ENCODE data around the gene JOSD2. TPM values are rescaled to one million over a fixed set of nuclear protein-coding genes. Genes with fewer than 3 reads are reported as not detected.
A peak's percentile ranks its signal among the peaks of the same experiment; 100 is the strongest.

The JOSD2 gene
- total RNA-seq, 3 donors from 2014 or later, result 33.4 to 41.2 (median 37.2) TPM

DNA sequence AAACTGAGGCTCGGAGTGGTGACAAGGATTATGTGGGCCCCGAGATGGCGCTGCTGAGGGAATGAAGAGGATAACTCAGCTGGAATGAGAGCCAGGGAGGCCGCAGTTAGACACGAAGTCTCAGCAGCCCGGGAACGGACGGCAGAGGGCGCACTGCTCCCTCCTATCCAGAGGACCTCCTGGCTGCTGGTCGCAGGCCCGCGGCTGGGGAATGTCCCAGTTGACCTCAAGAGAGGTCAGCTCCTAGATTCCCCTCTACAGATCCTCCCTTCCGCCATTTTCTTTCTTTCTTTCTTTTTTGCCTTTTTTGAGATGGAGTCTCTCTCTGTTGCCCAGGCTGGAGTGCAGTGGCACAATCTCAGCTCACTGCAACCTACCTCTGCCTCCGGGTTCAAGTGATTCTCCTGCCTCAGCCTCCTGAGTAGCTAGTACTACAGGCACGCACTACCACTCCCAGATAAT is 26.8 kb upstream of the JOSD2 start:
- intact Hi-C loops (cut with DNase I, micrococcal nuclease), result no loop called here
- H3K4me1 ChIP-seq (ENCODE audit: low read depth), result no peaks in the 10 kb centered on the region
- H3K4me3 ChIP-seq, result no peak overlapping the region
- TF ChIP-seq, protein P1, sequence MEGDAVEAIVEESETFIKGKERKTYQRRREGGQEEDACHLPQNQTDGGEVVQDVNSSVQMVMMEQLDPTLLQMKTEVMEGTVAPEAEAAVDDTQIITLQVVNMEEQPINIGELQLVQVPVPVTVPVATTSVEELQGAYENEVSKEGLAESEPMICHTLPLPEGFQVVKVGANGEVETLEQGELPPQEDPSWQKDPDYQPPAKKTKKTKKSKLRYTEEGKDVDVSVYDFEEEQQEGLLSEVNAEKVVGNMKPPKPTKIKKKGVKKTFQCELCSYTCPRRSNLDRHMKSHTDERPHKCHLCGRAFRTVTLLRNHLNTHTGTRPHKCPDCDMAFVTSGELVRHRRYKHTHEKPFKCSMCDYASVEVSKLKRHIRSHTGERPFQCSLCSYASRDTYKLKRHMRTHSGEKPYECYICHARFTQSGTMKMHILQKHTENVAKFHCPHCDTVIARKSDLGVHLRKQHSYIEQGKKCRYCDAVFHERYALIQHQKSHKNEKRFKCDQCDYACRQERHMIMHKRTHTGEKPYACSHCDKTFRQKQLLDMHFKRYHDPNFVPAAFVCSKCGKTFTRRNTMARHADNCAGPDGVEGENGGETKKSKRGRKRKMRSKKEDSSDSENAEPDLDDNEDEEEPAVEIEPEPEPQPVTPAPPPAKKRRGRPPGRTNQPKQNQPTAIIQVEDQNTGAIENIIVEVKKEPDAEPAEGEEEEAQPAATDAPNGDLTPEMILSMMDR (IDR thresholded peaks at IDR 0.05), result peak; percentile 42
- H3K9me3 ChIP-seq, result peaks cover 2% of the 10 kb centered on the region
- no peaks in the 10 kb centered on the region for H3K36me3 ChIP-seq (ENCODE audit: low read depth)
- peak; percentile 65 to 89 (median 78) for DNase-seq
- ATAC-seq, result peak; percentile 92

- TF ChIP-seq, protein P1 (IDR thresholded peaks at IDR 0.05), result no peak
- H3K4me3 ChIP-seq, result no peak overlapping the region
- no peaks in the 10 kb centered on the region for H3K36me3 ChIP-seq (ENCODE audit: low read depth)
- intact Hi-C loops (cut with DNase I, micrococcal nuclease), result no loop called here
- no peak for DNase-seq
- no peak for ATAC-seq
- H3K9me3 ChIP-seq, result peaks cover 6% of the 10 kb centered on the region
- no peaks in the 10 kb centered on the region for H3K4me1 ChIP-seq (ENCODE audit: low read depth)
Measured at GRCh38 chr19:50537306-50537685, 26.3 kb upstream of the JOSD2 start.

DNA sequence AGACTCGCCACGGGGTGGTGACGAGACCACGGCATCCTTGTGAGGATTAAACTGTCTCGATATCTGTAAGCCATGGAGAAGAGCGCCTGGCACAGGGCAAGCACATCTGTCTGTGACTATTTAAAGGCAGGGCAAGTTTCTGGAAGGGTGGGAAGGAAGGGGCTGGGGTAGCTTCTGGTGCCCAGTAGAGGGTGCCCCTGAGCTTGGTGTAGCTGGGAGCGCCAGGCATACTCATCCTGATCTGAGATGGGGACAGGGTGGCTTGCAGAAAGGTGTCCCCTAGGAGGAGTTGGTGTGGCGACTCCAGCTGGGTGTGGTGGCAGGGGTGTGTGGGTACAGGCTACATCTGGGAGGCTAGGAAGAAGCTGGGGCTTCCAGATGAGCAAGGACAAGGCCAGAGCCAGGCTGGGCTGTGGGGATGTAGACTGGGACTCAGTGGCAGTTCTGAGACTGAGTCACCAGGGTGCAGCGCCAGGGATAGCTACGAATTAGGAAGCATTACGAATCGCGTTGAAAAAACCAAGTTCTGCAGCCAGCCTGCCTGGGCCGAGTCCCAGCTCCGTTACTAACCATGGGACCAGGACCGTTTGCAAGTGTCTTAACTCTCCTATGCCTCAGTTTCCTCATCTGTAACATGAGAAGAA is 25.8 kb upstream of the JOSD2 start:
- Histone ChIP-seq H3K4me1 (ENCODE audit: low read depth) (no peaks in the 10 kb centered on the region), H3K4me3 (no peak overlapping the region), H3K9me3 (peaks cover 6% of the 10 kb centered on the region), H3K36me3 (ENCODE audit: low read depth) (no peaks in the 10 kb centered on the region)
- ATAC-seq (no peak), DNase-seq (no peak)
- TF ChIP-seq, protein P1 (IDR thresholded peaks at IDR 0.05), result no peak
- intact Hi-C loops (cut with DNase I, micrococcal nuclease), result no loop called here

DNA sequence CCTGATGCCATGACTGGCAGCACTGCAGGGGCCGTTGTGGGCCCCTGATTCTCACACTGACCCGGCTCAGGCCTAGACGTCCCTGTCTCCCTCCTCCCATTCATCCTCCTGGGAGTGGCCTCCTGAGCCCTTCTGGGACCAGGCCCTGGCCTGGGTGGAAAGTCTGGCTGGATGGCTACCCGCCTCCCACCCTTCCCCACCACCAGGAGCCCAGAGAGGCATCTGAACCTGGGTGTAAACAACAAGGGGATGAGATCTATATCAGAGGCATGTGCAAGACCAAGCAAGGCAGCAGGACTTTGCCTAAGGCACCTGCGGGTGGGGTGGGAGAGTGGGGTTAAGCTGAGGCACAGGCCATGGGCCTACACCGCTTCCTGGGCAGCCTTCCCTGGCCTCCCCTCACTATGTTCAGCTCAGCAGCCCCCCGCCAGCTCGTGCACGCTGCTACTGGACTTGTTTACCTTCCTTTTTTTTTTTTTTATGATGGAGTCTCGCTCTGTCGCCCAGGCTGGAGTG is 24.7 kb upstream of the JOSD2 start:
- Histone ChIP-seq H3K4me1 (ENCODE audit: low read depth) (no peaks in the 10 kb centered on the region), H3K4me3 (no peak overlapping the region), H3K36me3 (ENCODE audit: low read depth) (no peaks in the 10 kb centered on the region), H3K9me3 (peaks cover 6% of the 10 kb centered on the region)
- TF ChIP-seq, protein P1 (IDR thresholded peaks at IDR 0.05), result no peak
- ATAC-seq, result no peak
- intact Hi-C loops (cut with DNase I, micrococcal nuclease), result no loop called here
- DNase-seq, result no peak

- H3K9me3 ChIP-seq, result peaks cover 6% of the 10 kb centered on the region
- TF ChIP-seq, protein P1 (IDR thresholded peaks at IDR 0.05), result no peak
- H3K4me3 ChIP-seq, result no peak overlapping the region
- no peak for ATAC-seq
- H3K36me3 ChIP-seq (ENCODE audit: low read depth), result no peaks in the 10 kb centered on the region
- intact Hi-C loops (cut with DNase I, micrococcal nuclease), result no loop called here
- DNase-seq, result no peak
- no peaks in the 10 kb centered on the region for H3K4me1 ChIP-seq (ENCODE audit: low read depth)
Measured at GRCh38 chr19:50534478-50534877, 23.5 kb upstream of the JOSD2 start.

All from mucosa of descending colon (tissue), 3 donors.